DMS79 (cell line): ENCODE measurements around the gene PPARA.

Source experiments
- DNase-seq: peaks from one replicate; lab custom pipeline; 2025; lab: John Stamatoyannopoulos, UW

Gene PPARA

DNA sequence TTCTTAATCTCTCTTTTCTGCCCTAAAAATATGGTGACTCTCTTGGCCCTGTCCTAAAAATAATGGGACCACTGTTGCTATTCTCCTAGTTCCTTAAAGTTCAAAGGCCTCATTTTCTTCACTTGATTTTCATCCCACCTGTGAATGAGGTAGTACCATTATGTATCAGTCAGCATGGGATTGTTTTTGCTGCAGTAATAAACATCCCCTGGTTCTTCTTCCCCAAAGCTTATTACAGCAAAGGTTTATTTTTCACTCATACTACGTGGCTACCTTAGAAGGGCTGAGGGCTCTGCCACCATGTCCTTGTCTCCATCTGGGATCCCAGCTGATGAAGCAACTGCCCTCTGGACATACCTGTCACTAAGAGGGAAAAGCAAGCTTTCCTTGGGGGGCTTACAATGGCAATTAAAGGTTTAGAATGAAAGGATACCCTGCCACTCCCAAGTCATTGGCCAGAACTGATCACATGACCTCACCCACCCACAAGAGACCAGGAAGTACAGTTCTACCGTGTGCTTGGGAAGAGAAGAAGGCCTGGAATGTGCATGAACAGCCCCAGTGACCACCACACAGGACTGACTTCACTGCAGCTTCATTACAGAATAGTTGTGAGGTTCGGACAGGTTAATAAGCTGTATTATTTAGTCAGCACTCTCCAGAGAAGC is 125.3 kb downstream of the PPARA start:
- no peak for DNase-seq

DNA sequence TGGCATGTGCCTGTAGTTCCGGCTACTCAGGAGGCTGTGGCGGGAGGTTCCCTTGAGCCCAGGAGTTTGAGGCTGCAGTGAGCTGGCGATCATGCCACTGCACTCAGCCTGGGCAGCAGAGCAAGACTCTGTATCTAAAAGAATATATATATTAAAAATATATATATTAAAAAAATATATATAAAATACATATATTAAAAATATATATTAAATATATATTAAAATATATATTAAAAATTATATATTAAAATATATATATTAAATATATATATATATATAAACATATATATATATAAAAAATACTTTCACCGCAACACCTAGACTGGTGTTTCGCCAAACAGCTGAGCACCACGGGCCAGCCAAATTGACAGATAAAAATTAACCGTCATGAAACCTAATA is 126.2 kb downstream of the PPARA start:
- DNase-seq = no peak

DNA sequence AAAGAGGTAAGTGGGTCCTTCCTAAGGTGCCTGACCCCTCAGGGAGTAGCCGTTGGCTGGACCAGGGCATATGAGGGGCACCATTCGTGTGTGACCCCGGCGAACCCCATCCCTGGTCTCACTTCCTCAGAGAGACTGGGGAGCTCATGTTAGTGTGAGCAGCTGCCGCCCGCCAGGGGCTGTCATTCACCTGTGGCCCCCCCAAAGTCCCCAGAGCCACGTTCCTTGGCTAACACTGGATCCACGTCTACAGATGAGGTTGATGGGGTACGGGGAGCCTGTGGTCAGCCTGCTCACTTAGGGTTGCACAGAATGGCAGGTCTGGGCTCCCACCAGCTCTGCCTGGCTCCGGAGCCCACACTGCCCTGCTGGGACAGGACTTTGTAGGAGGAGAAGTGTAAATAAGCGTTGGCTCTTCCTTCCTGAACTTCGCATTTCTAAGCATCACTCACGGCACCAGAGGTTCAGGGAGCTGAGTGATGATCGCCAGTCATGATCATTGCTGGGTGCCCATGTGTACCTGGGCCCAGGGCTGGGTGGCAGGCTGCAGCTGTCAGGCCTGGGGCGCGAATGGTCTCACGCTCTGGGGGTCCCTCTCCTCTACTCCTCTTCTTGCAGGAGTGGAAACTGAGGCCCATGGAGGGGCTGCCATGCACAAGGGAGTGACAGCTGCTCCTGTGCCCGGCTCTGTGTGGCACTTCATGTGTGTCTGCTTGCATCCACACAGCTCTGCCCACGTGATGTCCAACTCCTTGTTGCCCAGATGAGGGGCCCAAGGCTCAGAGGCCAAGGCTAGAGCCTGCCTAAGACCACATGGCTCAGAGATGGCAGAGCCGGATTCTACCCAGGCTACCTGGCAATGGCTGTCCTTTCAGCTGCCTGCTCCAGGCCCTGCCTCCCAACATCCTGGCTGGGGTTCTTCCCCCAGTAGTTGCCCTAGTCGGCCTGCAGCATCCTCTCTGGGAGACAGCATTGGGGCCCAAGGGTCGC is 128.6 kb downstream of the PPARA start:
- no peak for DNase-seq

DNA sequence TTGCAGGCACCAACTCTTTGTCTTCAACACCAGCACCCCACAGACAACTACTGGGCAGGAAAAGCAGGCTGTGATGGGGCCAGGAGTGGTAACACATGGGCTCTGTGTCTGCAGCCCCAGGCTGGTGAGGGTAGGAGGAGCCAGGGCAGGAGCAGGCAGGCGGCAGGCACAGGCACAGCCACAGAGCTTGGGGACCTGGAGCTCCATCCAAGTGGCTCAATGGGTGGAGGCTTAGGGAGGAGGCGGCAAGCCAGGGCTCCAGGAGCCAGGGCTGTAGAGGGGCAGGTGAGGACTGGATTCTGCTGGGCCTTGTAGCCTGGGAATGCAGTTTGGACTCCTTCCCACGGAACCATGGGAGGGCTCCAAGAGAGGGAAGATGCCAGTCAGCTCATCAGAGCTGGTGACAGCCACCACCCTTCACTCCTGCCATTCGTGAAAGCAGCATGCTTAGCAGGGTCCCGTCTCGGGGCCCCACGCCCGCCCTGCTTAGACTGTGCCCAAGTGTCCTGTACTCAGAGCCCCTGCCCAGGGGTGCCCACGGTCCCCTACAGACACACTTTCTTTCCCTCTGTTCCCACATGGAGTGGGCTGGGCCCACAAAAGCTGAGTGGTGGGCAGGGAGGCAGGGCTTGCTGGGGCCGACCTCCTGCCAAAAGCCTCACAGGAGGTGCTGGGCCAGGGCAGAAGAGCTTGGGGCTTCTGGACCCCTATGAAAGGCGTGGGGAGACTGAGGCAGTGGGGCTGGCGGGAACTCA is 129.9 kb downstream of the PPARA start:
- DNase-seq = no peak

GRCh38 chr22:46280999-46281623 is 130.8 kb downstream of the PPARA start:
- no peak for DNase-seq

DNA sequence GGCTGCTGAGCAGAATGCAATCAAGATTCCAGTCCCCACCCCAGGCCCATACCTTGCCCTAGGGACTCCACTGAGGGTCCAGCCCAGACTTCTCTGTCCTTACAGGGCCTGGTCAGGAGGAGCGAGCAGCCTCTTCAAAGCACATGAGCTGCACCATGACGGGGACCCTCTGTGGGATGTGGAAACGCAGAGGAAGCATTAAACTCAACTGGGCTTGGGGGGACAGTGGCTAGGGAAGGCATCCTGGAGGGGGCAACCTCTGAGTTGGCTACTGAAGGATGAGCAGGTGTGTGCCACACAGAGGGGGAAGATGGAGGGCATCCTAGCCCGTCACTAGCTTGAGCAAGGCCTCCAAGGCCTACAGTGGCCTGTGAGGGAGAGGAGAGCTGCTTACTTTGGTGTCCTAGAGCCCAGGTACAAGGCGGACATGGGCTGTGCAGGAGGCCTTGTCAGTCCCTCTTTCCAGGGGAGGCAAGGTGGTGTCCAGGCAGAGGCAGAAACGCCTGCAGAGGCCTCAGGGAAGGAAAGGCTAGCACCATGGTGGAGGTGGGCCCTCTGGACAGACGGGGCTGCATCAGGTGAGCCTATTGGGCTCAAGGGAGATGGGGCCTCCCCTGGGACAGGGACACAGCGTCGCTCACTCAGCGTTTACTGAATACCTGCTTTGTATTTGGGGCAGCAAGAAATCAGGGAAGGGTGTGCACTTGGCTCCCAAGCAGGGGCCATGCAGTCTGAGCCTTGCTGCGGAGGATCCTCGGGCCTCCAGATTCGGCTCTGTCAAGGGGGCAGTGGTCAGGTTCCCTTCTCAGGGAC is 131.7 kb downstream of the PPARA start:
- DNase-seq = no peak

DNA sequence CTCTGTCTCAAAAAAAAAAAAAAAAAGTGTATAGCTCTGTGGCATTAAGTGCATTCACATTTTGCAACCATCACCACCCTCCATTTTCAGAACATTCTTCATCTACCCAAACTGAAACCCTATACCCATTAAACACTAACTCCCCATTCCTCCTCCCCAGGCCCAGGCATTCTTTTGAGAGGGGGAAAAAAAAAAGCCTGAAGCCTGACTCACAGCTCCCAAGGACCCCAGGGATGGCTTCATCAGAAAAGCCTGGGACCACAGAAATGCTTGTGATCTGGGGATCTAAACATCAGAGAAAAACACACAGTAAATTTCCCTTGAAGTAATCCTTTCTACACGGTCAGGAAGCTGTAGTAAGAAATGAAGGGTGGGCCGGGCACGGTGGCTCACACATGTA is 135.7 kb downstream of the PPARA start:
- no peak for DNase-seq

GRCh38 chr22:46286941-46287872 is 136.9 kb downstream of the PPARA start:
- DNase-seq = no peak

- DNase-seq = no peak
Measured at GRCh38 chr22:46287873-46288751, 137.8 kb downstream of the PPARA start.

DNA sequence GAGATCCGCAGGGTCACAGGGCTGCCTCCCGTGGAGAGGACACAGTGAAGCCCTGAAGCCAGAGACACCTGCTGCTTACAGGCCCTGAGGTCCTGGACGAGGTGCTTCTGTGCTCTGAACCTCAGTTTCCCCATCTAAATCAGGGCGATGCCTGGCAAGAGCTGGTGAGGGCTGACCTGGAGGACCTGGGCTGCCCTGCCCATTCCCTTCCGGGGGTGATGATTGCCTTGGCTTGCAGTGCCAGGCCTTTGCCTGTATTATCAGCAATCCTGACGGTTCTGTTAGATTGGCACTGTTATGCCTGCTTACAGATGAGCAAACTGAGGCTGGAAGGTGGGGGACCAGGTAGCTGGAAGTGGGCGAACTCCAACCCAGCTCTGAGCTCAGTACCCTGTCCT is 138.5 kb downstream of the PPARA start:
- DNase-seq = no peak

DNA sequence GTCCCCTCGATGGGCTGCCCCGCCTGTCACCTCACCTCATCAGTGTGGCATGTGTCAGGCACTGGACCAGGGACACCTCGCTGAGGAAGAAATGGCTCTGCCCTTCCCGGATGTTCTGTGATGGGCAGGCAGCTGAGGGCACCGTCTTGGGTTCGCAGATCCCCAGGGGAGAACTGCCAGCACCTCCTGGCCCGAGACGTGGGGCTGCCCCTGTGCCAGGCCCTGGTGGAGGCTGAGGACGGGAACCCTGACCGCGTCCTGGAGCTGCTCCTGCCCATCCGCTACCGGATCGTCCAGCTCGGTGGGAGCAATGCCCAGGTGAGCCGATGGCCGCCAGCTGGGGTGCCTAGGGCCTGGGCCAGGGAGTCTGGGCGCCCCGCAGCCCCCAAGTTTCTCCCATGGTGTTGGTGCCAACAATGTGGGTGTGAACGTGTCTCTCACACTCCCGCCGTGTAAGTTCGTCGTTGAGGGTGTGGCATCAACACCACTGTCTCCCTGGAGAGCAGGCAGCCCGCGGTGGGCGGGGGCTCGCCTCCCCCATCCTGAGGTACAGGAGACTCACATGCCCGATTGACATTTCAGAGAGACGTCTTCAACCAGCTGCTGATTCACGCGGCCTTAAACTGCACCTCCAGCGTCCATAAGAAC is 139.0 kb downstream of the PPARA start:
- DNase-seq = no peak

DNA sequence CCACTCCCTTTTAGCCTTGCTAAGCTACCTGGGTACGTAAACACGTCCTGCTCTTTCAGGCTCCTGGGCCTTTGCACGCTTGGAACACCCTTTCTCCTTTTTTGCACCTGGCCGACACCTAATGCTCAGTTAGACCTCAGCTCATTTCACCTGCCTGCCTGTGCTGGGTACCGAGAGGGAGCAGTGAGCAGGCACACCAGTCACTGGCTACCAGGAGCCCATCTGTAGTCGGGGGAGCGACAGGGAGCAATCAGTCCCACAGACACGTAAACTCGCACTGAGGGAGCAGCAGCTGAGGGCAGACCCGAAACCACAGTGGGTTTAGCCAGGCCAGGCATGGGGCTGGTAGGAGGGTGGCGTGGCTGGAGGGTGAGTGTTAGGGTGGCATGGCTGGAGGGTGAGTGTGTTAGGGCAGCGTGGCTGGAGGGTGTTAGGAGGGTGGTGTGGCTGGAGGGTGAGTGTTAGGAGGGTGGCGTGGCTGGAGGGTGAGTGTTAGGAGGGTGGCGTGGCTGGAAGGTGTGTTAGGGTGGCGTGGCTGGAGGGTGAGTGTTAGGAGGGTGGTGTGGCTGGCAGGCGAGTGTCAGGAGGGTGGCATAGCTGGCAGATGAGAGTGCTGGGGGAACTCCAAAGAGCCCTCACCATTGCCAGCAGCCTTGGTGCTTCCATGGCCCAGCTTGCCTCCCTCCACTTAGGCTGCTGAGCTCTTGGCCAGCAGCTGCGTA is 140.0 kb downstream of the PPARA start:
- DNase-seq = no peak

- DNase-seq = no peak
Measured at GRCh38 chr22:46290843-46291785, 140.8 kb downstream of the PPARA start.

GRCh38 chr22:46292173-46292572 is 141.8 kb downstream of the PPARA start:
- no peak for DNase-seq

GRCh38 chr22:46292732-46293131 is 142.4 kb downstream of the PPARA start:
- DNase-seq = no peak
